GM12878 (cell line): ENCODE measurements around the gene CD48. TPM values are rescaled to one million over a fixed set of nuclear protein-coding genes. Genes with fewer than 3 reads are reported as not detected.
A peak's percentile ranks its signal among the peaks of the same experiment; 100 is the strongest.

Source experiments
- ATAC-seq: fragments of 200-7000 bp; cut with Tn5 transposase; 3 replicates; pipeline ENCODE4 v1.9.1; 2020; ENCODE audit warnings: mild to moderate bottlenecking, moderate library complexity
- BruUV-seq: library from RNA; stranded (reverse); fragments of 400-500 nt; replicated peaks from 2 replicates; lab custom pipeline; 2021; lab: Mats Ljungman, UMichigan
- CTCF ChIA-PET: fragments of 300-600 bp; sonication (Branson Sonifier 250); formaldehyde crosslinking; extraction: SDS; loops from one replicate; lab custom pipeline; 2021; ENCODE audit warnings: inconsistent platforms; lab: Yijun Ruan, JAX
- POLR2A ChIA-PET: fragments of 350-600 bp; formaldehyde crosslinking; extraction: SDS; loops from one replicate; lab custom pipeline; 2021; ENCODE audit warnings: inconsistent platforms; lab: Charles Lee
- RAD21 ChIA-PET: fragments of 300-600 bp; sonication (Branson Sonifier 250); formaldehyde crosslinking; loops from one replicate; lab custom pipeline; 2023; ENCODE audit warnings: antibody characterized with exemption; ENCODE audit not compliant: unreplicated experiment; lab: Charles Lee
- SMC1A ChIA-PET: fragments of 300-600 bp; sonication (Branson Sonifier 250); formaldehyde crosslinking; loops from one replicate; lab custom pipeline; 2023; ENCODE audit not compliant: unreplicated experiment, uncharacterized antibody; lab: Charles Lee
- DNase-seq: peaks from one replicate; pipeline ENCODE4 v3.0.0-alpha.2; 2011; ENCODE audit warnings: low read depth, low spot score
- FAIRE-seq: peaks from 3 replicates; lab custom pipeline; 2011; peaks lifted over from hg19 to GRCh38; lab: Jason Lieb, UNC
- H2AFZ ChIP-seq: 2 replicates; pipeline ENCODE4 v1.6.0; 2011; ENCODE audit warnings: low read depth, low read length, control low read depth; ENCODE audit not compliant: control insufficient read depth
- H3K27ac ChIP-seq: 2 replicates; pipeline ENCODE4 v1.5.1; 2011; ENCODE audit warnings: control low read depth; ENCODE audit not compliant: control insufficient read depth, insufficient read depth
- H3K27me3 ChIP-seq, 2 experiments: replicated peaks in 1 of 2; 2 replicates each; pipeline versions ENCODE4 v1.6.0 to v1.6.1; 2011; ENCODE audit warnings: low read length in 1 of 2; ENCODE audit not compliant: control insufficient read depth in 2 of 2, insufficient read depth in 2 of 2
- H3K36me3 ChIP-seq, 2 experiments: 2 replicates each; pipeline ENCODE4 v1.5.1; 2011; ENCODE audit warnings: low read length in 1 of 2; ENCODE audit not compliant: control insufficient read depth in 2 of 2, insufficient read depth in 2 of 2
- H3K4me1 ChIP-seq: 2 replicates; pipeline ENCODE4 v1.6.1; 2011; ENCODE audit warnings: mild to moderate bottlenecking, low read length, moderate library complexity, mixed read lengths; ENCODE audit not compliant: control insufficient read depth, insufficient read depth
- H3K4me2 ChIP-seq: 2 replicates; pipeline ENCODE4 v1.6.0; 2011; ENCODE audit warnings: control low read depth; ENCODE audit not compliant: control insufficient read depth, insufficient read depth
- H3K4me3 ChIP-seq: fragments of 200-600 bp; sonication (generic); 2 replicates; pipeline ENCODE4 v1.5.1; 2016
- H3K79me2 ChIP-seq: 2 replicates; pipeline ENCODE4 v1.6.0; 2011; ENCODE audit warnings: low read length; ENCODE audit not compliant: control insufficient read depth, insufficient read depth
- H3K9ac ChIP-seq: 2 replicates; pipeline ENCODE4 v1.8.0; 2011; ENCODE audit warnings: low read length, control low read depth, mixed read lengths; ENCODE audit not compliant: control insufficient read depth, insufficient read depth
- H3K9me3 ChIP-seq: replicated peaks from 3 replicates; pipeline ENCODE4 v1.5.1; 2011; ENCODE audit warnings: mild to moderate bottlenecking, low read length; ENCODE audit not compliant: control insufficient read depth, insufficient read depth
- H4K20me1 ChIP-seq: 2 replicates; pipeline ENCODE4 v1.6.0; 2011; ENCODE audit not compliant: control insufficient read depth, insufficient read depth
- BCL11A ChIP-seq: IDR thresholded peaks from 2 replicates; pipeline ENCODE4 v1.6.1; 2011; ENCODE audit warnings: low read depth, low read length
- BHLHE40 ChIP-seq, 2 experiments: fragments of 450-650 bp in 1 of 2; IDR thresholded peaks; 2 replicates each; pipeline ENCODE4 v1.6.1; 2011 to 2017; ENCODE audit warnings: low read depth in 2 of 2, borderline replicate concordance in 1 of 2, improper control_type of control experiment in 1 of 2, low read length in 1 of 2, mild to moderate bottlenecking in 1 of 2
- BRCA1 ChIP-seq: IDR thresholded peaks from 2 replicates; pipeline ENCODE4 v1.6.1; 2011; ENCODE audit warnings: low read depth, low read length, improper control_type of control experiment
- EZH2 ChIP-seq: IDR thresholded peaks from 2 replicates; pipeline ENCODE4 v1.6.1; 2012; ENCODE audit warnings: low read depth, mild to moderate bottlenecking, control low read depth, inconsistent platforms, low read length, borderline replicate concordance; ENCODE audit not compliant: control insufficient read depth
- FOXM1 ChIP-seq: IDR thresholded peaks from 2 replicates; pipeline ENCODE4 v1.6.1; 2012; ENCODE audit warnings: low read depth, mild to moderate bottlenecking, inconsistent platforms, low read length, moderate library complexity
- HCFC1 ChIP-seq: fragments of 150-350 bp; IDR thresholded peaks from 2 replicates; pipeline ENCODE4 v1.6.1; 2014; ENCODE audit warnings: low read length
- KLF5 ChIP-seq: fragments of 450-650 bp; IDR thresholded peaks from 2 replicates; pipeline ENCODE4 v1.6.1; 2014; ENCODE audit warnings: mild to moderate bottlenecking; ENCODE audit not compliant: partially characterized antibody
- MEF2B ChIP-seq: fragments of 450-650 bp; IDR thresholded peaks from 2 replicates; pipeline ENCODE4 v1.6.1; 2018; ENCODE audit warnings: mild to moderate bottlenecking, moderate library complexity; ENCODE audit not compliant: partially characterized antibody, poor library complexity, severe bottlenecking
- MTA3 ChIP-seq: IDR thresholded peaks from 2 replicates; pipeline ENCODE4 v1.6.1; 2012; ENCODE audit warnings: low read length, inconsistent platforms, borderline replicate concordance
- MXI1 ChIP-seq: fragments of 150-350 bp; IDR thresholded peaks from 2 replicates; pipeline ENCODE4 v1.6.1; 2011; ENCODE audit warnings: low read depth, mild to moderate bottlenecking, inconsistent platforms, low read length, improper control_type of control experiment
- NR2C1 ChIP-seq: fragments of 450-650 bp; IDR thresholded peaks from 2 replicates; pipeline ENCODE4 v1.6.1; 2017; ENCODE audit warnings: antibody characterized with exemption, mild to moderate bottlenecking, moderate library complexity
- NRF1 ChIP-seq: conservative IDR thresholded peaks from 2 replicates; pipeline ENCODE4 v1.6.1; 2011; ENCODE audit warnings: mild to moderate bottlenecking, low read depth, low read length, improper control_type of control experiment
- RBBP5 ChIP-seq: fragments of 200-600 bp; sonication (generic); conservative IDR thresholded peaks from 2 replicates; pipeline ENCODE4 v1.6.1; 2016
- RUNX3 ChIP-seq: IDR thresholded peaks from 2 replicates; pipeline ENCODE4 v1.6.1; 2012; ENCODE audit warnings: low read length, inconsistent platforms
- ZNF384 ChIP-seq: IDR thresholded peaks from 2 replicates; pipeline ENCODE4 v1.6.1; 2012; ENCODE audit warnings: low read depth, mild to moderate bottlenecking, low read length, improper control_type of control experiment, borderline replicate concordance
- ZSCAN29 ChIP-seq: fragments of 450-650 bp; IDR thresholded peaks from 2 replicates; pipeline ENCODE4 v1.6.1; 2017; ENCODE audit warnings: mild to moderate bottlenecking, moderate library complexity
- WGBS: methylation state at CpG from one replicate; pipeline ENCODE4 v1.1.6; 2016; ENCODE audit warnings: low lambda C conversion rate; ENCODE audit not compliant: insufficient replicate concordance, insufficient coverage; ENCODE audit errors: missing lambda C conversion rate; 5-methylcytosine and 5-hydroxymethylcytosine counted together
- in situ Hi-C: fragments of 300-500 bp; cut with MboI; formaldehyde crosslinking; loops from 9 replicates; pipeline ENCODE4 v1.14.3; 2018; ENCODE audit warnings: mixed read lengths
- intact Hi-C: fragments of 100-400 bp; cut with micrococcal nuclease; formaldehyde crosslinking; loops from one replicate; pipeline ENCODE4 v1.14.2; 2022; ENCODE audit not compliant: unreplicated experiment
- polyA plus RNA-seq, 11 experiments: library from polyadenylated mRNA; depleted of rRNA in 4 of 11; unstranded in 6 of 11; stranded (reverse) in 5 of 11; fragments of >200 nt; fragmentation: Nextera tagmentation in 4 of 11; fragmentation: Illumina TruSeq in 1 of 11; extraction: Ambion mirVana in 4 of 11; extraction: Trizol in 1 of 11; gene quantifications; 1 replicate in 1 of 11; 2 replicates in 10 of 11; pipeline versions ENCODE4 v1.2.1 to v1.2.3, GENCODE V29; 2011 to 2016; ENCODE audit warnings: inconsistent platforms in 2 of 11, missing spikeins in 2 of 11, low read depth in 1 of 11
- total RNA-seq, 4 experiments: library from RNA; depleted of rRNA in 3 of 4; stranded (reverse); fragments of >200 nt in 3 of 4; fragmentation: Illumina TruSeq in 1 of 4; extraction: Trizol in 1 of 4; gene quantifications; 2 replicates each; pipeline versions ENCODE4 v1.2.1 to v1.2.3, GENCODE V29; 2013 to 2021
- TF ChIP-seq, protein P1 (sequence below): fragments of 150-350 bp; IDR thresholded peaks from 2 replicates; pipeline ENCODE4 v1.6.1; 2016; ENCODE audit warnings: low read depth, low read length
- TF ChIP-seq, protein P2 (sequence below): IDR thresholded peaks from 2 replicates; pipeline ENCODE4 v1.6.1; 2012; ENCODE audit warnings: low read depth, low read length, improper control_type of control experiment

The CD48 gene
- total and polyA plus RNA-seq, 10 of the 15 experiments (the other 5 are each of a cell fraction or from before 2014, with no cell fraction given): 302 to 1,315 (median 430) TPM

DNA sequence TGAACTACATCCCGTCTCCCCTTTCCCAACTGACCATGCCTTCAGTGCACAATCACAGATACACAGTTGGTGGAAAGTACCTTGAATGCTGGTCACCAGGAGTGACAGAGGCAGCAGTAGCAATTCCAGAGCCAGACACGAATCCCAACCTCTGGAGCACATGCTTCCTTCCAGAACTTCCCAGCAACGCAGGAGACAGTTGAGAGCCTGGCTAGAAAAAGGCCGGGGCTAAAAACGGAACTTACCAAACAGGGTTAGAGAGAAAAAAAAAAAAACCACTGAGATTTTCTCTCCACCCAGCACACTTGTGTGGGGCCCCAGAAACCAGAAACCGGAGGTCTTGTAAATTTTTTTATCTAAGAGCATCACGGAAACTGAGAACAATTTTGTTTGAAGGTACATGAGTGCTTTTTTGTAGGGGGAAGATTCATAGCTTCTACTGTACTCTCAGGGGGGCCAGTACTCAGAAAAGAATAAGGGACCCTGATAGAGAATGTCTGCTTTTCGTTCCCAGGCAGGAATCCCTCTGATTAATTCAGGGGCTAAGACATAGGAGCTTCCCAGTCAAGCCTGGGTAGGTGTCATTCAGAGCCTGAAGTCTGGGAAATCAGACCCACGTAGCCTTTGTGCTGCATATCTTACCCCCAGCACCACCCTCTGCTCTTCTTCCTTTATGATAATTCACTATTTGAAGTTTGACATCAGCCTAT lies at the start of gene CD48 (continued):
- TF ChIP-seq RUNX3 (peak; percentile 94), BHLHE40 (IDR thresholded peaks at IDR 0.05; ENCODE audit: borderline replicate concordance in 1 of 2, low read depth in 2 of 2, low read length in 1 of 2) (peak; percentile 69 to 90; a peak in 3 of 4 replicates), ZSCAN29 (no peak), KLF5 (no peak), FOXM1 (peak; percentile 61; the same call in 1 of the 2 replicates), HCFC1 (no peak), MTA3 (no peak), BCL11A (peak; percentile 43), ZNF384 (peak; percentile 99), EZH2 (no peak)

DNA sequence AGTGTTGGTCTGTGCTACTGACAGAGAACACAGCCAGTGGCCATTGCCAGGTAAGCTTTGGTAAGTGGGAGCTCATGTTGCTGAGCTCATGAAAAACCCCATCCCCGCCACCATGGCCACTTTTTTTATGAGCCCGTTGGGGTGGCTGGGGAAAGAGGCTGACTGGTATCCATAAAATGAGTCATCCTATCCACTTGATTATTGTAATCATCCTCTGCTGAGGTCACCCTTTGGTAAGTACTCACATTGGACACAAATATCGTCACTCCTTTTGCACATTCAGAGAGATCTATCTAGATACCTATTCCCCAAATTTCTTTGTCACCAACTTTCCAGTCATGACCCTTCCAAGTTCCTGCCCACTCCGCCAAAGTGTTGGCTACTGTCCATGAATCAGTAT lies 49.4 kb upstream of the CD48 start:
- no peak for TF ChIP-seq NR2C1
- TF ChIP-seq MXI1: no peak
- TF ChIP-seq, protein P1, sequence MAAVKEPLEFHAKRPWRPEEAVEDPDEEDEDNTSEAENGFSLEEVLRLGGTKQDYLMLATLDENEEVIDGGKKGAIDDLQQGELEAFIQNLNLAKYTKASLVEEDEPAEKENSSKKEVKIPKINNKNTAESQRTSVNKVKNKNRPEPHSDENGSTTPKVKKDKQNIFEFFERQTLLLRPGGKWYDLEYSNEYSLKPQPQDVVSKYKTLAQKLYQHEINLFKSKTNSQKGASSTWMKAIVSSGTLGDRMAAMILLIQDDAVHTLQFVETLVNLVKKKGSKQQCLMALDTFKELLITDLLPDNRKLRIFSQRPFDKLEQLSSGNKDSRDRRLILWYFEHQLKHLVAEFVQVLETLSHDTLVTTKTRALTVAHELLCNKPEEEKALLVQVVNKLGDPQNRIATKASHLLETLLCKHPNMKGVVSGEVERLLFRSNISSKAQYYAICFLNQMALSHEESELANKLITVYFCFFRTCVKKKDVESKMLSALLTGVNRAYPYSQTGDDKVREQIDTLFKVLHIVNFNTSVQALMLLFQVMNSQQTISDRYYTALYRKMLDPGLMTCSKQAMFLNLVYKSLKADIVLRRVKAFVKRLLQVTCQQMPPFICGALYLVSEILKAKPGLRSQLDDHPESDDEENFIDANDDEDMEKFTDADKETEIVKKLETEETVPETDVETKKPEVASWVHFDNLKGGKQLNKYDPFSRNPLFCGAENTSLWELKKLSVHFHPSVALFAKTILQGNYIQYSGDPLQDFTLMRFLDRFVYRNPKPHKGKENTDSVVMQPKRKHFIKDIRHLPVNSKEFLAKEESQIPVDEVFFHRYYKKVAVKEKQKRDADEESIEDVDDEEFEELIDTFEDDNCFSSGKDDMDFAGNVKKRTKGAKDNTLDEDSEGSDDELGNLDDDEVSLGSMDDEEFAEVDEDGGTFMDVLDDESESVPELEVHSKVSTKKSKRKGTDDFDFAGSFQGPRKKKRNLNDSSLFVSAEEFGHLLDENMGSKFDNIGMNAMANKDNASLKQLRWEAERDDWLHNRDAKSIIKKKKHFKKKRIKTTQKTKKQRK: no peak
- TF ChIP-seq, protein P2, sequence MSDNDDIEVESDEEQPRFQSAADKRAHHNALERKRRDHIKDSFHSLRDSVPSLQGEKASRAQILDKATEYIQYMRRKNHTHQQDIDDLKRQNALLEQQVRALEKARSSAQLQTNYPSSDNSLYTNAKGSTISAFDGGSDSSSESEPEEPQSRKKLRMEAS: no peak
- TF ChIP-seq NRF1: no peak
- no peak for TF ChIP-seq BRCA1
- TF ChIP-seq MEF2B: no peak
- TF ChIP-seq RBBP5: no peak
- ATAC-seq: no peak
- POLR2A ChIA-PET: interaction anchor here (1.4 kb wide), 1 partner anchor 22 kb away, joined by 3 read pairs; the partner anchor contains the start of gene SLAMF7

More for the DNA sequence above, 49.4 kb upstream of the CD48 start:
- no peaks in the 10 kb centered on the region for H3K36me3 ChIP-seq
- H4K20me1 ChIP-seq: no peaks in the 10 kb centered on the region
- intact Hi-C loops: no loop called here
- H3K4me3 ChIP-seq: no peak overlapping the region
- H3K9me3 ChIP-seq: no peaks in the 10 kb centered on the region; the same call in 2 of the 3 replicates
- peaks cover 9% of the 10 kb centered on the region for H3K4me1 ChIP-seq
- H3K27me3 ChIP-seq: no peaks in the 10 kb centered on the region
- in situ Hi-C loops: no loop called here
- no peak overlapping the region for H3K9ac ChIP-seq
- no peak overlapping the region for H3K4me2 ChIP-seq
- no peak overlapping the region for H3K27ac ChIP-seq
- no peak for FAIRE-seq
- SMC1A ChIA-PET: interaction anchor here (0.5 to 14.2 kb wide), 4 partner anchors 6 to 45 kb away, joined by 3 to 301 read pairs (median 56); no protein-coding TSS in a partner anchor
- CTCF ChIA-PET: interaction anchor here (1.6 to 2.6 kb wide), 3 partner anchors 7 to 16 kb away, joined by 3 to 10 read pairs (median 6); no protein-coding TSS in a partner anchor
- RAD21 ChIA-PET: interaction anchor here (1.6 kb wide), 1 partner anchor 17 kb away, joined by 3 read pairs; no protein-coding TSS in a partner anchor
- BruUV-seq: no TSS peak
- no peak for DNase-seq
- 76% methylated on average over 4 of the region's 4 CpGs for WGBS
- no peak overlapping the region for H2AFZ ChIP-seq
- H3K79me2 ChIP-seq: no peaks in the 10 kb centered on the region
